Stimulated activated CD4-positive, alpha-beta T cell treated with anti-CD3 and anti-CD28 coated beads, Interleukin-15, amount 100 ng/mL, for 1 hour (primary cell): ENCODE results near the gene PRODH2.

Experiments
- DNase-seq, 2 donors: peaks; one replicate each; pipeline ENCODE4 v3.0.0-alpha.2; 2020; ENCODE audit warnings: low read depth in 1 of 2, low spot score in 1 of 2

The PRODH2 gene

GRCh38 chr19:35812220-35813042 lies at the start of gene PRODH2:
TSS of gene PRODH2 (minus strand) at chr19:35812845. CDS start at chr19:35812805, 40 bp downstream.
- no peak for DNase-seq

- DNase-seq = no peak
Observed at GRCh38 chr19:35861640-35862160, 49.1 kb upstream of the PRODH2 start.

- no peak for DNase-seq
Observed at GRCh38 chr19:35860818-35861639, 48.4 kb upstream of the PRODH2 start.

GRCh38 chr19:35860436-35860817 lies 47.8 kb upstream of the PRODH2 start:
- DNase-seq = no peak

- DNase-seq = no peak
Observed at GRCh38 chr19:35859414-35859813, 46.8 kb upstream of the PRODH2 start.

GRCh38 chr19:35858311-35858710 lies 45.7 kb upstream of the PRODH2 start:
- DNase-seq = no peak

- peak in 1 of 2 donors; percentile 32 for DNase-seq
Observed at GRCh38 chr19:35856546-35857149, 44.0 kb upstream of the PRODH2 start, which contains the start of gene KIRREL2. TSS of gene KIRREL2 (plus strand) at chr19:35856911. CDS start at chr19:35857120, 209 bp downstream.

GRCh38 chr19:35853038-35853756 lies 40.6 kb upstream of the PRODH2 start:
- DNase-seq = no peak

GRCh38 chr19:35852029-35852780 lies 39.6 kb upstream of the PRODH2 start, which contains the start of gene NPHS1:
TSS of gene NPHS1 (minus strand) at chr19:35852504. CDS start at chr19:35851837, 667 bp downstream.
- DNase-seq = no peak

GRCh38 chr19:35851213-35852028 lies 38.8 kb upstream of the PRODH2 start:
- DNase-seq = no peak

- DNase-seq = no peak
Observed at GRCh38 chr19:35848919-35849505, 36.4 kb upstream of the PRODH2 start.

- DNase-seq = no peak
Observed at GRCh38 chr19:35848486-35848885, 35.8 kb upstream of the PRODH2 start.

GRCh38 chr19:35847911-35848310 lies 35.3 kb upstream of the PRODH2 start:
- DNase-seq = no peak

- DNase-seq = no peak
Observed at GRCh38 chr19:35846038-35846668, 33.5 kb upstream of the PRODH2 start.

GRCh38 chr19:35845215-35846037 lies 32.8 kb upstream of the PRODH2 start:
- no peak for DNase-seq

GRCh38 chr19:35844482-35845214 lies 32.0 kb upstream of the PRODH2 start:
- DNase-seq = no peak
